ENCODE data around the gene ARHGAP42. TPM values are rescaled to one million over a fixed set of nuclear protein-coding genes. Genes with fewer than 3 reads are reported as not detected.
A peak's percentile ranks its signal among the peaks of the same experiment; 100 is the strongest.

Gene ARHGAP42
- total RNA-seq, 1 donor from 2014 or later, result 16.3 TPM

DNA sequence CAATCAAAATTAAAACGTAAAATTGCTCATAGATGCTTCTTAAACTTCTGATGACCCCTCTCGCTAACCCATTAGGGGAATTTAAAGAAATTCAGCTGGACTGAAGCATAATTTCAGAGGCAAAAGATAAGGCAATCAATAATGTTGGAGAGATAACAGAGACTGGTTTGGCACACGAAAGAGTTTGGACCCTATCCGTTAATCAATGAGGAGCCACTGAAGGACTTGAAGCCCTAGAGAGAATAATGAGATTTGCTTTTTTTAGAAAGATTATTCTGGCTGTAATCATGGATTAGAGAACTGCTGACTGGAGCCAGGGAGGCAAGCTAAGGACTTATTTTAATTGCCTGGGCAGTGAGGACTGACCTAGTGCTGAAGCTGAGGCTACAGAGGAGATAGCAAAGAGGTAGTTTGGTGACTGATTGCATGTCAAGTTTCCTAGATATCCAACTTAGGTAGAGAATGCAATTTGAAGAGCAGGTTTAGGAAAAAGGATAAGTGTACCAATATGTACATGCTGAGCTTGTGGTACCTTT lies 11.9 kb upstream of the ARHGAP42 start:
- TF ChIP-seq, protein P1, sequence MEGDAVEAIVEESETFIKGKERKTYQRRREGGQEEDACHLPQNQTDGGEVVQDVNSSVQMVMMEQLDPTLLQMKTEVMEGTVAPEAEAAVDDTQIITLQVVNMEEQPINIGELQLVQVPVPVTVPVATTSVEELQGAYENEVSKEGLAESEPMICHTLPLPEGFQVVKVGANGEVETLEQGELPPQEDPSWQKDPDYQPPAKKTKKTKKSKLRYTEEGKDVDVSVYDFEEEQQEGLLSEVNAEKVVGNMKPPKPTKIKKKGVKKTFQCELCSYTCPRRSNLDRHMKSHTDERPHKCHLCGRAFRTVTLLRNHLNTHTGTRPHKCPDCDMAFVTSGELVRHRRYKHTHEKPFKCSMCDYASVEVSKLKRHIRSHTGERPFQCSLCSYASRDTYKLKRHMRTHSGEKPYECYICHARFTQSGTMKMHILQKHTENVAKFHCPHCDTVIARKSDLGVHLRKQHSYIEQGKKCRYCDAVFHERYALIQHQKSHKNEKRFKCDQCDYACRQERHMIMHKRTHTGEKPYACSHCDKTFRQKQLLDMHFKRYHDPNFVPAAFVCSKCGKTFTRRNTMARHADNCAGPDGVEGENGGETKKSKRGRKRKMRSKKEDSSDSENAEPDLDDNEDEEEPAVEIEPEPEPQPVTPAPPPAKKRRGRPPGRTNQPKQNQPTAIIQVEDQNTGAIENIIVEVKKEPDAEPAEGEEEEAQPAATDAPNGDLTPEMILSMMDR (IDR thresholded peaks at IDR 0.05), result no peak
- DNase-seq (no peak), ATAC-seq (no peak)
- Histone ChIP-seq H3K9me3 (no peaks in the 10 kb centered on the region), H3K36me3 (no peaks in the 10 kb centered on the region), H3K27me3 (ENCODE audit: low read depth) (no peaks in the 10 kb centered on the region), H3K27ac (no peak overlapping the region), H3K4me1 (no peaks in the 10 kb centered on the region), H3K4me3 (no peak overlapping the region)
- intact Hi-C loops (cut with DNase I), result no loop called here

DNA sequence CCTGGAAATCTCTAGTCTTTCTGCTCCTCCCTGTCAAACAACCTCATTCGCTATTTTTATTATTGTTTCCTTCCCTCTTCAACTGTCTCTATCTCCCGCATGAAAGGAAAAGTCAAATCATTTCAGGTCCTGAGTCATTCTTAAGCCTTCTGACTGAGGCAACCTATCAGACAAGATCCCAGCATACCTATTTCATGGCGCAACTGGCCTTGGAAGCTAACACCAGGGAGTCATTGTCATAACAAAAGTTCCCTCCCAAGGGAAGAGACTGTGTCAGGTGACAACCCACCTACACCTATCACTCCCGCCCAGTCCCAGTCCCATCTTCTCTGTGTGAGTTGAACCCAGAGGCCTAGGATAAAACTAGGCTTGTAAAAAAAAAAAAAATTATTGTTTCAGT lies 10.2 kb upstream of the ARHGAP42 start:
- Histone ChIP-seq H3K4me1 (peaks cover 4% of the 10 kb centered on the region), H3K9me3 (no peaks in the 10 kb centered on the region), H3K36me3 (no peaks in the 10 kb centered on the region), H3K27me3 (ENCODE audit: low read depth) (no peaks in the 10 kb centered on the region), H3K4me3 (no peak overlapping the region), H3K27ac (no peak overlapping the region)
- no peak for DNase-seq
- ATAC-seq, result no peak
- TF ChIP-seq, protein P1 (IDR thresholded peaks at IDR 0.05), result no peak
- intact Hi-C loops (cut with DNase I), result no loop called here

DNA sequence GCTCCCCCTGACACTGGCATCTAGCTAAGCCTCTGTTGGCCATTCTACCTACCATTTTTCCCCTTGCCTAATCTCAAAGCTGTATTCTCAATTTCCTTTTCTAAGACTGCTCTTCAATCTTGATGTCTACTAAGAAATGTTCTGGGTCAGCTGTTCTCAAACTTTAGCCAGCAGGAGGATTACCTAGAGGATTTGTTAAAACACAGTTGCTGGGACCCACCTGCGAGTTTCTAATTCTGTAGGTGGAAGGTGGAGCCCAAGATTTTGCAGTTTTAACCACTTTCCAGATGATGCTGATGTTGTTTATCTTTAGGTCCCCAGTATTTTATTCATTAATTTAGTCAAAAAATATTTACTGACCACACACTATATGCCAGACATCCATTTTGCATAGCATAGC lies 9.3 kb upstream of the ARHGAP42 start:
- intact Hi-C loops (cut with DNase I), result no loop called here
- Histone ChIP-seq H3K4me3 (no peak overlapping the region), H3K4me1 (peaks cover 4% of the 10 kb centered on the region), H3K27ac (no peak overlapping the region), H3K27me3 (ENCODE audit: low read depth) (no peaks in the 10 kb centered on the region), H3K36me3 (no peaks in the 10 kb centered on the region), H3K9me3 (no peaks in the 10 kb centered on the region)
- ATAC-seq, result no peak
- TF ChIP-seq, protein P1 (IDR thresholded peaks at IDR 0.05), result no peak
- no peak for DNase-seq

DNA sequence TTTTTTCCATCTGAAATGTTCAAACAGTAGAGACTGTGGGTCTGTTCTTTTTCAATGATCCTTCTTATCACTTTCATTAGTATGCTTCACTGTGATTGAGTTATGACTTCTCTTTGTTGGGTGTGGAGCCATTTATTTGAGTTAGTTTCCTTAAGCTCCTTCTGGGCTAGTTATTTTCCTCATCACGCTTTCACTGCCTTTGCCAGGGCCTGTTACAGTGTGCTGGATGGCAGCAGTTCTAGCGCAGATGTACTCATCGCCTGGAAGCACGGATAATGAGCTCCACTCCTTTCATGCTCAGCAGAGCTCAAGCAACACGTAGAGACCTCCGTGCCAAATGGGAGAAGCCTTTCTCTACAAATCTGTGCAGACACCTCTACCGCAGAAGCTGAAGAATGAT lies 7.0 kb upstream of the ARHGAP42 start:
- no peaks in the 10 kb centered on the region for H3K27me3 ChIP-seq (ENCODE audit: low read depth)
- H3K9me3 ChIP-seq, result no peaks in the 10 kb centered on the region
- intact Hi-C loops (cut with DNase I), result loop anchor here (5.0 kb wide), 1 partner anchor 172 kb away; no protein-coding TSS in a partner anchor
- no peak overlapping the region for H3K27ac ChIP-seq
- peaks cover 4% of the 10 kb centered on the region for H3K4me1 ChIP-seq
- DNase-seq (no peak), ATAC-seq (no peak)
- TF ChIP-seq, protein P1 (IDR thresholded peaks at IDR 0.05), result no peak
- no peaks in the 10 kb centered on the region for H3K36me3 ChIP-seq
- no peak overlapping the region for H3K4me3 ChIP-seq

DNA sequence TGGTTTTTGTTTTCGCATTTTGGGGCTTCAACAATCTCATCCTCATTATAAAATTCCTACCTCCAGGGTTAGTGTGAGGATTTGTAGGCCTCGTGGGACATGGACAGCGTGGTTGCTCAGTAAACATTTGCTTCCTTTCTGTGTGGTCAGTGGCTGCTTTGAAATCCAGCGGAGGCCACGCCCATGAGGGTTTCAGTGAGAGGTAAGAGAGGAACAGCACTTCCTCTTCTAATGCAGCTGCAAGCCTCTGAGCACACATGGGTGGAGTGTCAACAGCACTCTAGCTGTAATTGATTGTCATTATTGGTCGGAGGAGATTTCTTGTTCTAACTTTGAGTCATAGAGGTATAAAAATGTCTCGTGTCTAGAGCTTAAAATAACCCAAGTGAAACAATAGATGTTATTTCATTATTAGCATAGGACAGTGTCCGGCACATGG lies 6.0 kb upstream of the ARHGAP42 start:
- TF ChIP-seq, protein P1 (IDR thresholded peaks at IDR 0.05), result no peak
- Histone ChIP-seq H3K27me3 (ENCODE audit: low read depth) (no peaks in the 10 kb centered on the region), H3K4me1 (peaks cover 4% of the 10 kb centered on the region), H3K36me3 (no peaks in the 10 kb centered on the region), H3K4me3 (no peak overlapping the region), H3K27ac (no peak overlapping the region), H3K9me3 (no peaks in the 10 kb centered on the region)
- peak; percentile 79 for DNase-seq
- intact Hi-C loops (cut with DNase I), result loop anchor here (5.0 kb wide), 1 partner anchor 171 kb away; no protein-coding TSS in a partner anchor
- peak; percentile 81 to 92 for ATAC-seq
